ENCODE measurements around the gene NACC1. TPM values are rescaled to one million over a fixed set of nuclear protein-coding genes. Genes with fewer than 3 reads are reported as not detected.

The NACC1 gene
- total and polyA plus RNA-seq, 9 donors, result 3.2 to 31.4 (median 17.5) TPM

GRCh38 chr19:13085666-13086065 lies 32.4 kb upstream of the NACC1 start:
- no peaks in the 10 kb centered on the region for H3K36me3 ChIP-seq
- H3K27me3 ChIP-seq, result no peaks in the 10 kb centered on the region
- DNase-seq, result no peak
- no peak overlapping the region for H3K4me3 ChIP-seq
- intact Hi-C loops (cut with DNase I), result no loop called here
- 49 to 54% (median 50%) methylated on average over 7 of the region's 7 CpGs for WGBS, 3 donors
- H3K27ac ChIP-seq, result no peak overlapping the region
- no peaks in the 10 kb centered on the region for H3K9me3 ChIP-seq
- TF ChIP-seq POLR2A (IDR thresholded peaks at IDR 0.05), result no peak
- TF ChIP-seq CTCF (IDR thresholded peaks at IDR 0.05), result no peak
- TF ChIP-seq EP300 (IDR thresholded peaks at IDR 0.05), result no peak
- H3K4me1 ChIP-seq (ENCODE audit: insufficient read depth), result peaks cover 12% of the 10 kb centered on the region

GRCh38 chr19:13086341-13086740 lies 31.7 kb upstream of the NACC1 start:
- Histone ChIP-seq H3K4me3 (no peak overlapping the region), H3K4me1 (ENCODE audit: insufficient read depth) (peaks cover 17% of the 10 kb centered on the region), H3K36me3 (no peaks in the 10 kb centered on the region), H3K9me3 (no peaks in the 10 kb centered on the region), H3K27me3 (no peaks in the 10 kb centered on the region), H3K27ac (no peak overlapping the region)
- no peak for DNase-seq
- 68 to 91% (median 85%) methylated on average over 2 of the region's 2 CpGs for WGBS, 3 donors
- intact Hi-C loops (cut with DNase I), result no loop called here
- TF ChIP-seq CTCF (IDR thresholded peaks at IDR 0.05) (no peak), EP300 (IDR thresholded peaks at IDR 0.05) (no peak), POLR2A (IDR thresholded peaks at IDR 0.05) (no peak)

DNA sequence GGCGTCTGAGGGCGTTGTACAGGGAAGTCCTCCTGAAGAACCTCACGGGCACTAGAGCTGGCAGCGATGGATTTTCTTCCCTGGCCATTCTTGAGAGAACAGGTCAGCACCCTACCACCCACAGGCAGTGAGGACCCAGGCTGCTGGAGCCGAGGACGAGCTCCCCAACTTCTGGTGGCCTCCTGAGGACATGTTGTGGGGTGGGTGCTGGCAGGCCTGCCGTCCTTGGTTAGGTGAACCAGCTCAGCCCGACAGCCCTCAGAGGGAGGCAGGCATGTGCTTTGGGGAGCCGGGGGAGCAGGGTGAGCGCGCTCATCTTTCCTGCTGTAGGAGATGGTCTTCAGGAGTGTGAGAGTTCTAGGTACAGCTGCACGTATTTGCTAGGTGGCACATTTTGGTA lies 30.8 kb upstream of the NACC1 start:
- intact Hi-C loops (cut with DNase I), result no loop called here
- WGBS, 3 donors, result 82 to 84% (median 83%) methylated on average over 12 of the region's 12 CpGs
- H3K9me3 ChIP-seq, result no peaks in the 10 kb centered on the region
- no peak overlapping the region for H3K27ac ChIP-seq
- TF ChIP-seq CTCF (IDR thresholded peaks at IDR 0.05), result no peak
- no peak for TF ChIP-seq EP300 (IDR thresholded peaks at IDR 0.05)
- TF ChIP-seq POLR2A (IDR thresholded peaks at IDR 0.05), result no peak
- peaks cover 24% of the 10 kb centered on the region for H3K4me1 ChIP-seq (ENCODE audit: insufficient read depth)
- H3K36me3 ChIP-seq, result no peaks in the 10 kb centered on the region
- H3K4me3 ChIP-seq, result no peak overlapping the region
- H3K27me3 ChIP-seq, result no peaks in the 10 kb centered on the region
- DNase-seq, result peak in 1 of 5 donors; percentile 21

DNA sequence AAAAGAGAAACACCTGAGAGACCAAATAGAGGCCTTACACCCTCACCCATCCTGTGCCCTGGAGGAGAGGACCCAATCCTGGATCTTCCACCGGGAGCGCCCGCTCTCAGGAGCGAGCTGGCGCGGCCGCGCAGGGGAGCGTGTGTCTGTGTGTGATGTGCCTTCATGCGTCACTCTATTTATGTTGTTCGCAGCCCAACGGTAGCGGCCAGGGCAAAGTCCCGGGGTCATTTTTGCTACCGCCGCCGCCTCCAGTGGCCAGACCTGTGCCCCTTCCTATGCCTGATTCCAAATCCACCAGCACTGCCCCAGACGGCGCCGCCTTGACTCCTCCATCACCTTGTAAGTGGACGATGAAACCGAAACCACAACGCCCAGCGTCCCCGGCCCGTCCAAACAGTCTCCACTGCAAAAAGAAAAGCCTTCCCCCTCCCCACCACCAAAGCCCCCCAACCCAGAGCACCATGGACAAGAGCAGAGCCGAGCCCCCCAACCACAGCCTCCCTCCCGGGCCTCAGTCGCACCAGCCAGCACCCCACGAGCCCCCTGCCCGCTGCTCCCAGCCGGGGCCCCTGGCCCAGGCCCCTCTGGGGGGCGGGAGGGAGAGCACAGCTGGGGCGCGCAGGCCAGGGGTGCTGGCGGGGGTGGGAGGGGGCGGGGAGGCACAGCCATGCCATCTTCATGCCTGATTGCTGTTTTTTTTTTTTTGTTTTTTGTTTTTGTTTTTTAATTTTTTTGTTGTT lies 30.1 kb upstream of the NACC1 start:
- Histone ChIP-seq H3K27me3 (no peaks in the 10 kb centered on the region), H3K36me3 (no peaks in the 10 kb centered on the region), H3K4me3 (no peak overlapping the region), H3K27ac (no peak overlapping the region), H3K9me3 (no peaks in the 10 kb centered on the region), H3K4me1 (ENCODE audit: insufficient read depth) (peaks cover 28% of the 10 kb centered on the region)
- 85 to 88% (median 86%) methylated on average over 37 of the region's 37 CpGs for WGBS, 3 donors
- intact Hi-C loops (cut with DNase I), result no loop called here
- peak in 2 of 5 donors; percentile 33 to 36 for DNase-seq
- TF ChIP-seq POLR2A (IDR thresholded peaks at IDR 0.05), result no peak
- TF ChIP-seq CTCF (IDR thresholded peaks at IDR 0.05), result no peak
- TF ChIP-seq EP300 (IDR thresholded peaks at IDR 0.05), result no peak

All from ovary (tissue), 9 donors.